ENCODE measurements around the gene SAMD7.

DNA sequence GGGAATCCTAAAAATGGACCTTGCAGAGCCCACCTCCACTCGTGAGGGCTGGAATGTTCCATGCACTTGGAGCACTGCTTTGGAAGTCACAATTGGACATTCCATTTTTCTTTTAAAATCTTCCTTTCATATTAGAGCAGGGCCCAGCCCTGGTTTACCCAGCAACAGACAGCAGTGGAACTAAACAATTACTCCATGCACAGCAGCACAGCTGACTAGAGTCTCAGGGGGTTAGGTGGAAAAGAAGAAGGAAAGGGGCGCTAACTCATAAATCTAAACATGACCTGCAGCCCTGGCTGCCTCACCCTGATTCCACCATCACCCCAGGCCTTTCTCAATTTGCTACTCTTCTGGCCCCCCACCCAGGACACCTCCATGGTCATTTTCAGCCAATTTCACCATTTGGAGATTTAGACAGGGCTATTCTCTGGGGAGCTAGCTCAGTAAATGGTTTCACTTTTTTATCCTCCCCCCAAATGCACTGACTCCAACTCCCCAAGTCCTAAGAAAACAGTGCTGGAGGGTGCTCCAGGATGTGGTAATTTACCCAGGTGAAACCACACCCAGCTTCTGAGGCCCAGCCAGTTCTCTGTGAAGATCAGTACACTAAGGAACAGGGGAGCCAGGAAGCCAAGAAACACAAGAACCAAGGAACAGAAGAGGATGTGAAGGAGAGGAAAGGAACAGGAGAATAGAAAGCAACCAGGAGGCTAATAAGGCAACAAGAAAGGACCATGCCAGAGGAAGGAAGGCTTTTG lies 40.1 kb upstream of the SAMD7 start:
- TF ChIP-seq CTCF (IDR thresholded peaks at IDR 0.05) (no peak), POLR2A (IDR thresholded peaks at IDR 0.05) (no peak)
